Suprapubic skin (tissue), 4 donors: Measurements from ENCODE around the gene TBC1D14. TPM values are rescaled to one million over a fixed set of nuclear protein-coding genes. Genes with fewer than 3 reads are reported as not detected.

Experiments
- DNase-seq, 2 donors: peaks; one replicate each; pipeline ENCODE4 v3.0.0-alpha.2; 2019; ENCODE audit warnings: low spot score in 2 of 2
- H3K27ac ChIP-seq: fragments of 200-600 bp; sonication (generic); one replicate; pipeline ENCODE4 v1.5.1; 2019
- H3K27me3 ChIP-seq: fragments of 200-600 bp; sonication (generic); one replicate; pipeline ENCODE4 v1.5.1; 2019
- H3K36me3 ChIP-seq: fragments of 200-600 bp; sonication (generic); one replicate; pipeline ENCODE4 v1.5.1; 2019
- H3K4me1 ChIP-seq: fragments of 200-600 bp; sonication (generic); one replicate; pipeline ENCODE4 v1.5.1; 2019
- H3K4me3 ChIP-seq: fragments of 200-600 bp; sonication (generic); one replicate; pipeline ENCODE4 v1.5.1; 2019; ENCODE audit warnings: mild to moderate bottlenecking
- H3K9me3 ChIP-seq: fragments of 200-600 bp; sonication (generic); one replicate; pipeline ENCODE4 v1.5.1; 2019
- CTCF ChIP-seq, 2 donors: fragments of 200-600 bp in 1 of 2; fragments of 450-650 bp in 1 of 2; sonication (generic) in 1 of 2; IDR thresholded peaks; one replicate each; pipeline ENCODE4 v1.5.1; 2016 to 2019; ENCODE audit warnings: antibody characterized with exemption in 2 of 2, mild to moderate bottlenecking in 1 of 2, moderate library complexity in 1 of 2
- EP300 ChIP-seq: sonication (generic); formaldehyde crosslinking; IDR thresholded peaks from one replicate; pipeline ENCODE4 v1.6.1; 2017; ENCODE audit warnings: antibody characterized with exemption
- POLR2A ChIP-seq, 2 donors: fragments of 450-650 bp; IDR thresholded peaks; one replicate each; pipeline ENCODE4 v1.6.1; 2017; ENCODE audit warnings: antibody characterized with exemption in 2 of 2, mild to moderate bottlenecking in 2 of 2, moderate library complexity in 2 of 2
- POLR2AphosphoS5 ChIP-seq, 3 donors: sonication (generic); formaldehyde crosslinking; IDR thresholded peaks; one replicate each; pipeline ENCODE4 v1.6.1; 2017; ENCODE audit warnings: antibody characterized with exemption in 3 of 3
- WGBS: methylation state at CpG from one replicate; pipeline ENCODE4 v1.1.5; 2018; 5-methylcytosine and 5-hydroxymethylcytosine counted together
- total RNA-seq, 4 donors: library from RNA; depleted of rRNA; stranded (reverse); fragments of >200 nt; gene quantifications; one replicate each; pipeline ENCODE4 v1.1.0, GENCODE V29; 2016

TBC1D14 gene
- total RNA-seq, 4 donors from 2014 or later = 55.0 to 111 (median 97.9) TPM

- Histone ChIP-seq H3K4me1 (peaks cover 17% of the 10 kb centered on the region), H3K4me3 (no peak overlapping the region)
- 76% methylated on average over 15 of the region's 15 CpGs for WGBS
Observed at GRCh38 chr4:6929812-6930464, 20.3 kb downstream of the TBC1D14 start.

DNA sequence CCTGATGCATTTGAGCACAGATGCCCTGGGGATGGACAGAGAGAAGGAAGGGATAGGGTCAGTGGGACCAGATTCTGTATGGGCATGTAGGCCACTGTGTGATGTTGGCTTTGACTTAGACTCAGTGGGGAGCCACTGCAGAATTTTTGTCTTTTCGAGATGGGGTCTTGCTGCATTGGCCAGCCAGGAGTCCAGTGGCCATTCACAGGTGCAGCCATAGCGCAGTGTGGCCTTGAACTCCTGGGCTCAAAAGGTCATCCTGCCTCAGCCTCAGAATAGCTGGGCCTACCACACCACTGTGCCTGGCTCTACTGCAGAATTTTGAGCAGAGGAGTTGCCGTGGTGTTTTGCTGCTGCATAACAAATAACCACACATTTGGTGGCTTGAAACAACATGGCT, 22.8 kb downstream of the TBC1D14 start:
- 83% methylated on average over 1 of the region's 3 CpGs for WGBS
- H3K27ac ChIP-seq = no peak overlapping the region
- no peak for TF ChIP-seq CTCF (IDR thresholded peaks at IDR 0.05)
- TF ChIP-seq POLR2AphosphoS5 (IDR thresholded peaks at IDR 0.05) = no peak
- no peak for TF ChIP-seq POLR2A (IDR thresholded peaks at IDR 0.05)
- no peak for TF ChIP-seq EP300
- no peaks in the 10 kb centered on the region for H3K27me3 ChIP-seq
- no peaks in the 10 kb centered on the region for H3K9me3 ChIP-seq
- H3K36me3 ChIP-seq = no peaks in the 10 kb centered on the region
- H3K4me3 ChIP-seq = no peak overlapping the region
- peaks cover 5% of the 10 kb centered on the region for H3K4me1 ChIP-seq
- DNase-seq = no peak

More at GRCh38 chr4:6929812-6930464, 20.3 kb downstream of the TBC1D14 start:
- Histone ChIP-seq H3K27me3 (no peaks in the 10 kb centered on the region), H3K27ac (no peak overlapping the region), H3K36me3 (no peaks in the 10 kb centered on the region), H3K9me3 (no peaks in the 10 kb centered on the region)
- TF ChIP-seq EP300 = no peak
- no peak for TF ChIP-seq POLR2AphosphoS5 (IDR thresholded peaks at IDR 0.05)
- TF ChIP-seq POLR2A (IDR thresholded peaks at IDR 0.05) = no peak
- TF ChIP-seq CTCF (IDR thresholded peaks at IDR 0.05) = no peak
- no peak for DNase-seq

DNA sequence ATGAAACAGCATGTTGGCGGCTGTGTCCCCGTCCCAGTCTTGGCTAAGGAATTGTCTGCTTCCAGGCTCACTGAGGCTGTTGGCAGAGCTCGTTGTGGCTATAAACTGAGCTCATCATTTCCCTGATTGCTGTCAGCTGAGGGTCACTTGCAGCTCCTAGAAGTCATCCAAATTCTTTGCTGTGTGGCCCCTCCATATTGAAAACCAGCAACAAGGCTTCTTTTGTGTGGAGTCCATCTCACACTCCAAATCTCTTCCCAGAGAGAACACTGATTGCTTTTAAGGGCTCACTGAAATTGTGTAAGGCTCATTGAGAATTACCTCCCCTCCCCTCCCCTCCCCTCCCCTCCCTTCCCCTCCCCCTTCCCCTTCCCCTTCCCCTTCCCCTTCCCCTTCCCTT, 23.3 kb downstream of the TBC1D14 start:
- no peaks in the 10 kb centered on the region for H3K27me3 ChIP-seq
- no peak overlapping the region for H3K4me3 ChIP-seq
- H3K4me1 ChIP-seq = peaks cover 4% of the 10 kb centered on the region
- H3K9me3 ChIP-seq = no peaks in the 10 kb centered on the region
- H3K27ac ChIP-seq = no peak overlapping the region
- no peak for DNase-seq
- 79% methylated on average over 3 of the region's 3 CpGs for whole genome bisulfite sequencing
- TF ChIP-seq POLR2A (IDR thresholded peaks at IDR 0.05) (no peak), POLR2AphosphoS5 (IDR thresholded peaks at IDR 0.05) (no peak), EP300 (no peak), CTCF (IDR thresholded peaks at IDR 0.05) (no peak)
- H3K36me3 ChIP-seq = no peaks in the 10 kb centered on the region

- no peak overlapping the region for H3K4me3 ChIP-seq
- TF ChIP-seq CTCF (IDR thresholded peaks at IDR 0.05) (no peak), POLR2AphosphoS5 (IDR thresholded peaks at IDR 0.05) (no peak), POLR2A (IDR thresholded peaks at IDR 0.05) (no peak), EP300 (no peak)
- no peaks in the 10 kb centered on the region for H3K27me3 ChIP-seq
- H3K36me3 ChIP-seq = no peaks in the 10 kb centered on the region
- no peak overlapping the region for H3K27ac ChIP-seq
- H3K9me3 ChIP-seq = no peaks in the 10 kb centered on the region
- 85% methylated on average over 9 of the region's 9 CpGs for WGBS
- no peak for DNase-seq
- peaks cover 4% of the 10 kb centered on the region for H3K4me1 ChIP-seq
Observed at GRCh38 chr4:6933691-6934430, 24.2 kb downstream of the TBC1D14 start.

- no peak overlapping the region for H3K4me3 ChIP-seq
- no peak for DNase-seq
- 68% methylated on average over 4 of the region's 4 CpGs for WGBS
- no peaks in the 10 kb centered on the region for H3K27me3 ChIP-seq
- no peaks in the 10 kb centered on the region for H3K36me3 ChIP-seq
- no peaks in the 10 kb centered on the region for H3K9me3 ChIP-seq
- TF ChIP-seq POLR2A (IDR thresholded peaks at IDR 0.05) (no peak), EP300 (no peak)
- H3K4me1 ChIP-seq = peaks cover 6% of the 10 kb centered on the region
- H3K27ac ChIP-seq = no peak overlapping the region
Observed at GRCh38 chr4:6935965-6936364, 26.3 kb downstream of the TBC1D14 start.
